Activated naive CD4-positive, alpha-beta T cell treated with Interleukin-2 at 50 U/mL for 16 hours (primary cell): ENCODE measurements around the gene EHBP1L1.

Experiments
- DNase-seq: peaks from one replicate; pipeline ENCODE4 v3.0.0-alpha.2; 2020

EHBP1L1 gene

DNA sequence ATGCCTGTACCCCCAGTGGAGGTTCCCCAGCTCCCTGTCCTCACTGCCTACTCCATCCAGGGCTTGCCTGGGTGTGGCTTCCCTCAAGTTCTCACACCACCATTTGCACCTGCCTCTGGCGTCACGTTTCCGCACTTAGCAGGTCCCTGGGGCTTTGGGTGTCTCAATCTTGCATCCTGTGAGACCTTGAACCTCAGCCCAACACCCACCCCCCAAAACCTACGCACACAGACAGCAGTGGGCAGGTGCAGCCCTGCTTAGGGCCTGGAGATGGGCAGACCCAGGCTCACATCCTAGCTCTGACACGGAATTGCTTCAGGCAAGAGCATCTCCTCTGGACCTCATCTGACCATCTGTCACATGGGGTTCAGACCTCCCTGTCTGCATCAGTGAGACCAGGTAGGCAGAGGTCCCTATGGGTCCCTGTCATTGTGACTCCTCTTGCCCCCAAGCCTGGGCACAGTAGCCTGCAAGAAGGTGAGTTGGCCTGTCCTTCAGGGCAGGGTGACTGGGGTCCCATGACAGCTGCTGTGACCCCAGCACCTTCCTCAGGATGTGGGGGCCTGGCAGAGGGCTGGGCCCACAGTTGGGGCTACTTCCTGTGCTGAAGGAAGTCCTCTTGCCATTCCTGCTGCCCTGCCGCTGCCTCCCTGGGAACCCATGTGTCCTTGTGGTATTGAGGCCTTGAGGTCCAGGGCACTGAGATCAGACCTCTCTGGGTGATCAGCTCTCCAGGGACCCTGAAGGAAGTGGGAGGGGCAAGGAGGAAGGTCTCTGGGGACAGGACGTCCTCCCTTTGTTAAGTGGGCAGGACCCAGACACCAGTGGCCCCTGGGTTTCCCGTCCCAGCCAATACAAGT lies 64.0 kb downstream of the EHBP1L1 start:
- DNase-seq, result peak; percentile 57

GRCh38 chr11:65640483-65641296 lies 64.8 kb downstream of the EHBP1L1 start:
- peak; percentile 41 for DNase-seq

DNA sequence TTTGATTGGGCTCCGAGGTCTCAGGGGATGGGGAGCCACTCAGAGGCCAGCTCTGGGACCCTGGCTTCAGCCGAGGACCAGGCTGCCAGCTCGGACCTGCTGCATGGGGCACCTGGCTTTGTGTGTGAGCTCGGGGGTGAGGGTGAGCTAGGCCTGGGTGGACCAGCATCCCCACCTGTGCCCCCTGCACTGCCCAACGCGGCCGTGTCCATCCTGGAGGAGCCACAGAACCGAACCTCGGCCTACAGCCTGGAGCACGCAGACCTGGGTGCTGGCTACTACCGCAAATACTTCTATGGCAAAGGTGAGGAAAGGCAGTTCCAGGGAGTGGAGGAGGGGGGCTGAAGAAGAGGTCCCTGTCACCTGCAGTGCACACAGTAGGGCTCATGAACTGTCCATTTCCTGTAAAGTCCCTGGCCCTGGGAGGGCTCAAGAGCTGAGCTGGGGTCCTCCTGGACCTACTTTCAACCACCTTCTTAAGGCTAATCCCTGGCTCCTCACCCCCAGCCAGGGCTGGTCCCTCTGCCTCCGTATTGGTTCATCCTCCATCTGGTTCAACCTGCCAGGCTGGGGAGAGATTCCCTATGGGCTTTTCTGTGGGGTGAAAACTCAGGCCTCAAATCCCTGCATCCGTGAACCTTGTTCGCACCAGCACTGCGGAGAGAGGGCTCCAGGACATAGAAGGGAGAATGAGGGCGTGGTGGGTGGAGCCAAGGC lies 65.6 kb downstream of the EHBP1L1 start:
- no peak for DNase-seq
